OCI-LY7 (cell line): Measurements from ENCODE around the gene CRTAC1.

Experiments
- EZH2phosphoT487 ChIP-seq: fragments of 200-600 bp; sonication (generic); IDR thresholded peaks from 2 replicates; pipeline ENCODE4 v1.6.1; 2018; ENCODE audit warnings: low read depth, borderline replicate concordance, mild to moderate bottlenecking, mixed run types, antibody characterized with exemption, low read length, moderate library complexity, mixed read lengths
- TF ChIP-seq, protein P1 (sequence below): fragments of 200-600 bp; sonication (generic); conservative IDR thresholded peaks from 2 replicates; pipeline ENCODE4 v1.5.1; 2014; ENCODE audit warnings: mild to moderate bottlenecking, antibody characterized with exemption, low read length, moderate library complexity, mixed read lengths

DNA sequence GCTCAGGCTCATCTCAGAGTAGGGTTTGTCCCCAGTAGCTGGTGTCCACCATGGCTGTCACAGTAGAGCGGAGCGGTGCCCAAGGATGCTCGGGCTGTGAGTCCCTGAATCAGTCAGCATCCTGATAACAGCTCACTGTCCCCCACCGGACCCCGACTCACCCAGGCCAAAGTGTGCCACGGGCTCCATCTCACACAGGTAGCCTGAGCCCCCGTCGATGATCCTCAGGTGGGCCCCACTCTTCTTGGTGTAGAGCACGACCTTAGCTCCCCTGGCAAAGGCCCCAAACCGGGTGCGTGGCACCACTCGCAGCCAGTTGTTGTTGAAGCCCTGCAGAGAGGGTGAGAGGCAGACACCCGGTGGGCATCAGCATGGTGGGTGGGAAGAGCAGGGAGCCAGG, 135.3 kb downstream of the CRTAC1 start:
- TF ChIP-seq, protein P1, sequence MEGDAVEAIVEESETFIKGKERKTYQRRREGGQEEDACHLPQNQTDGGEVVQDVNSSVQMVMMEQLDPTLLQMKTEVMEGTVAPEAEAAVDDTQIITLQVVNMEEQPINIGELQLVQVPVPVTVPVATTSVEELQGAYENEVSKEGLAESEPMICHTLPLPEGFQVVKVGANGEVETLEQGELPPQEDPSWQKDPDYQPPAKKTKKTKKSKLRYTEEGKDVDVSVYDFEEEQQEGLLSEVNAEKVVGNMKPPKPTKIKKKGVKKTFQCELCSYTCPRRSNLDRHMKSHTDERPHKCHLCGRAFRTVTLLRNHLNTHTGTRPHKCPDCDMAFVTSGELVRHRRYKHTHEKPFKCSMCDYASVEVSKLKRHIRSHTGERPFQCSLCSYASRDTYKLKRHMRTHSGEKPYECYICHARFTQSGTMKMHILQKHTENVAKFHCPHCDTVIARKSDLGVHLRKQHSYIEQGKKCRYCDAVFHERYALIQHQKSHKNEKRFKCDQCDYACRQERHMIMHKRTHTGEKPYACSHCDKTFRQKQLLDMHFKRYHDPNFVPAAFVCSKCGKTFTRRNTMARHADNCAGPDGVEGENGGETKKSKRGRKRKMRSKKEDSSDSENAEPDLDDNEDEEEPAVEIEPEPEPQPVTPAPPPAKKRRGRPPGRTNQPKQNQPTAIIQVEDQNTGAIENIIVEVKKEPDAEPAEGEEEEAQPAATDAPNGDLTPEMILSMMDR: no peak
- TF ChIP-seq EZH2phosphoT487: no peak
